NCI-H1417 (cell line): ENCODE results near the gene TRIM9.

ENCODE experiments used
- DNase-seq, 3 experiments: peaks; one replicate each; lab custom pipeline; 2025; lab: John Stamatoyannopoulos, UW

Gene TRIM9

GRCh38 chr14:51056421-51056820, 38.5 kb downstream of the TRIM9 start:
- DNase-seq, result peak in 1 of 3 experiments; percentile 29

- DNase-seq, result no peak
Observed at GRCh38 chr14:51053157-51053556, 41.7 kb downstream of the TRIM9 start.

- DNase-seq, result no peak
Observed at GRCh38 chr14:51044961-51045360, 49.9 kb downstream of the TRIM9 start.

- no peak for DNase-seq
Observed at GRCh38 chr14:51041883-51042282, 53.0 kb downstream of the TRIM9 start.

GRCh38 chr14:51041108-51041531, 53.8 kb downstream of the TRIM9 start:
- no peak for DNase-seq

GRCh38 chr14:51039252-51039651, 55.7 kb downstream of the TRIM9 start:
- no peak for DNase-seq

GRCh38 chr14:51035611-51036192, 59.2 kb downstream of the TRIM9 start:
- no peak for DNase-seq

- DNase-seq, result peak in 1 of 3 experiments; percentile 13
Observed at GRCh38 chr14:51028851-51029754, 65.8 kb downstream of the TRIM9 start.

- DNase-seq, result no peak
Observed at GRCh38 chr14:51028361-51028760, 66.5 kb downstream of the TRIM9 start.

GRCh38 chr14:51024377-51024776, 70.5 kb downstream of the TRIM9 start:
- no peak for DNase-seq

- DNase-seq, result no peak
Observed at GRCh38 chr14:51023964-51024363, 70.9 kb downstream of the TRIM9 start.

GRCh38 chr14:51022769-51023168, 72.1 kb downstream of the TRIM9 start:
- DNase-seq, result no peak

- peak in 1 of 3 experiments; percentile 46 for DNase-seq
Observed at GRCh38 chr14:51020024-51020710, 74.7 kb downstream of the TRIM9 start.

GRCh38 chr14:51019089-51019488, 75.8 kb downstream of the TRIM9 start:
- DNase-seq, result no peak

GRCh38 chr14:51018521-51018920, 76.4 kb downstream of the TRIM9 start:
- DNase-seq, result no peak

GRCh38 chr14:51014625-51015024, 80.3 kb downstream of the TRIM9 start:
- DNase-seq, result no peak

- DNase-seq, result no peak
Observed at GRCh38 chr14:51014086-51014485, 80.8 kb downstream of the TRIM9 start.

- DNase-seq, result no peak
Observed at GRCh38 chr14:51012055-51012454, 82.8 kb downstream of the TRIM9 start.

- no peak for DNase-seq
Observed at GRCh38 chr14:51008446-51008845, 86.5 kb downstream of the TRIM9 start.

GRCh38 chr14:51006781-51007211, 88.1 kb downstream of the TRIM9 start:
- DNase-seq, result peak in 1 of 3 experiments; percentile 37

GRCh38 chr14:51006324-51006723, 88.6 kb downstream of the TRIM9 start:
- no peak for DNase-seq

GRCh38 chr14:51004801-51005526, 89.9 kb downstream of the TRIM9 start:
- peak; percentile 12 to 65 (median 38) for DNase-seq
